WI38 (cell line): ENCODE results near the gene NIN.
A peak's percentile ranks its signal among the peaks of the same experiment; 100 is the strongest.

ENCODE experiments used
- H3K4me3 ChIP-seq: 2 replicates; pipeline ENCODE4 v1.5.1; 2011; ENCODE audit warnings: low read depth, mild to moderate bottlenecking, control low read depth, low read length
- TF ChIP-seq, protein P1 (sequence below): IDR thresholded peaks from 2 replicates; pipeline ENCODE4 v1.5.1; 2012; ENCODE audit warnings: low read depth, mild to moderate bottlenecking, control low read depth, low read length

Gene NIN

DNA sequence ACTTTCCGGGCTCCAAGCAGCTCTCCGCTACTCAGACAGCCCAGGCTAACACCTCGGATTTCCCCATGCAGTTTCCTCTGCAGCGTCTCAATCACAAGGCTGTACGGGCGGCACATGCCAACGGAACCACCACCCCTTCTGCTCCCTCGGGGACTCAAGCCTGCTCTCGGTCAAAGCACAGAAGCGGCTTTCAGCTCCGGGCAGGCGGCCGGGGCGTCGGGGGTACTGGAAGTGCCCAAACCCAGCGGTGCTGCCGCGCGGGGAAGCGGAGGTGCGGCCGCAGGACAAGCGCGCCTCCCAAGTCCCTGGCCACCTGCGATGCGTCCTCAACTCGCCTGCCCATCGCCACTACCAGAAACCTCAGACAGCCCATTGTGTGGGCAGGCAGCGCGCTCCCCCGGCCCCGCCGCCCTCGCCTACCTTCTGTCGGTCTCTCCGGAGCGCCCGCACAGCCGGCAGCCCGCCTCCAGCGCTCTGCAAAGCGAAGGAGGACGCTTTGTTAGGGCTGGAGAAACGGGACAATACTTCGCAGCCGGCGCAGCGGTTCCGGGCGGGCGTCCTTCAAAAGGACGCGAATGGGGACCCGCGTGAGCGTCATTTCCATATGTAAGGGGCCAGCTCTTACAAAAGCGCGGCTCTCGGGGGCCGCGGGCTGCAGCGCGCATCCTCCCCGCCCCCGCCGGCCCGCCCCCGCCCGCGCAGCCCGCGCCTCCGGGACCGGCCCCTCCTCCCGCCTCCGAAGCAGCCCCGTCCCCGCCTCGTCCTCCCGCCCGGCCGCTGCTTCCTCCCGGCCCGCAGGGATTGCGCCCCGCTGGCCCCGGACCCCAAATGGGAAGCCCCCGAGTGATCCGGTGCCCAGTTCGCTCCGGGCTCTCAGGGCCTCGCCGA lies 674 bp downstream of the NIN start:
- TF ChIP-seq, protein P1, sequence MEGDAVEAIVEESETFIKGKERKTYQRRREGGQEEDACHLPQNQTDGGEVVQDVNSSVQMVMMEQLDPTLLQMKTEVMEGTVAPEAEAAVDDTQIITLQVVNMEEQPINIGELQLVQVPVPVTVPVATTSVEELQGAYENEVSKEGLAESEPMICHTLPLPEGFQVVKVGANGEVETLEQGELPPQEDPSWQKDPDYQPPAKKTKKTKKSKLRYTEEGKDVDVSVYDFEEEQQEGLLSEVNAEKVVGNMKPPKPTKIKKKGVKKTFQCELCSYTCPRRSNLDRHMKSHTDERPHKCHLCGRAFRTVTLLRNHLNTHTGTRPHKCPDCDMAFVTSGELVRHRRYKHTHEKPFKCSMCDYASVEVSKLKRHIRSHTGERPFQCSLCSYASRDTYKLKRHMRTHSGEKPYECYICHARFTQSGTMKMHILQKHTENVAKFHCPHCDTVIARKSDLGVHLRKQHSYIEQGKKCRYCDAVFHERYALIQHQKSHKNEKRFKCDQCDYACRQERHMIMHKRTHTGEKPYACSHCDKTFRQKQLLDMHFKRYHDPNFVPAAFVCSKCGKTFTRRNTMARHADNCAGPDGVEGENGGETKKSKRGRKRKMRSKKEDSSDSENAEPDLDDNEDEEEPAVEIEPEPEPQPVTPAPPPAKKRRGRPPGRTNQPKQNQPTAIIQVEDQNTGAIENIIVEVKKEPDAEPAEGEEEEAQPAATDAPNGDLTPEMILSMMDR: no peak
- H3K4me3 ChIP-seq: peak overlapping the region; percentile 78

- H3K4me3 ChIP-seq: peak overlapping the region; percentile 78
- TF ChIP-seq, protein P1: no peak
These were observed 1.4 kb downstream of the NIN start for GRCh38 chr14:50829489-50830043.

DNA sequence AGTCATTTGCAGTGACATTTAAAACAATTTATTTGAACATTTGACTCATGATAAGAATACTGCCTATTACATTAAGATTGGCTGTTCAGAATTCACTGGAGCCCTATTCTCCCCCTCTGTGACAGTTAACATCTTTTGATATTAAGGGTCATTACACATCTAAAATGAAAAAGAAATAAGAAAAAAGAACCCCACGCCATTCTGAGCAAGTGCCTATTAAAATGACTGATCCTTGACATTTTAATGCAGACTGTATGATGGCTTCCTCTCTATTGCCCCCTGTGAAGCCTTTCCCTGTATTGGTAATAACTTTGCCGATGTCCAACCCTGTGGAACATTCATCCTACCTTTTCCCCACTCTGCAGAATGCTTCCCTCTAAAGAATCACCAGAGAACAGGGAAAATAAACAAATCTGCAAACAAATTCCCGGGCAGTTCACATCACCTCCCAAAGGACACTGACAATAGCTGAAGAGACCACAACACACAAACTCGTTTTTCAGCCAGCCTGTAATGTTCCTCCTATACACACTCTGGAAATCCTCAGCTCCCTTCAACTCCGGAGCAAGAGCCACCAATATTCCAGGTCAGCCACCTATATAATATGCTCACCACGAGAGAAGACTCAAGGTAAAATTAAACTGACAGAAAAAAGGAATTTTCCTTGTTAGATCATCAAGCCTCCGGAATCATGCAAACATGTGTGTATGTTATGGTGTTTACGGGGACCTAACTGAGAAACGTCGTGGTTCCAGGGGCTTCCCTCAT lies 2.1 kb downstream of the NIN start:
- peak overlapping the region; percentile 78 for H3K4me3 ChIP-seq
- TF ChIP-seq, protein P1: no peak

- TF ChIP-seq, protein P1: no peak
- H3K4me3 ChIP-seq: no peak overlapping the region
These were observed 4.3 kb downstream of the NIN start for GRCh38 chr14:50826681-50827080.

DNA sequence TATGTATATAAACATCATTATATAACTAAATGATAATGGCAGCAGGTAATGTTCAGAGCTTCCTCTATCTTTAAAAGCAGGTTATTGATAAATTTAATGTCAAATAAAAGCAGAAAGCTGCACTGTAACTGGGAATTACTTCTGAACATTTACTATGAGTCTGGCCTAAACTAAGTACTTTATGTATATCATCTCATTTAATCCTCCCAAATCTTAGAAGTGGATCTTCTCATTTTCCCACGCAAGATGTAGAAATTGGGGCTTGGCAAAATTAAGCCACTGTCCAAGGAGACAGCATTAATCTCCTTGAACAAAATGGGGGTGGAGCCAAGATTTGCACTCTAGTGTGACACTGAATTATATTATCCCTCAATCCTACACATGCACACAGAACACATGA lies 5.7 kb downstream of the NIN start:
- TF ChIP-seq, protein P1: no peak
- no peak overlapping the region for H3K4me3 ChIP-seq

DNA sequence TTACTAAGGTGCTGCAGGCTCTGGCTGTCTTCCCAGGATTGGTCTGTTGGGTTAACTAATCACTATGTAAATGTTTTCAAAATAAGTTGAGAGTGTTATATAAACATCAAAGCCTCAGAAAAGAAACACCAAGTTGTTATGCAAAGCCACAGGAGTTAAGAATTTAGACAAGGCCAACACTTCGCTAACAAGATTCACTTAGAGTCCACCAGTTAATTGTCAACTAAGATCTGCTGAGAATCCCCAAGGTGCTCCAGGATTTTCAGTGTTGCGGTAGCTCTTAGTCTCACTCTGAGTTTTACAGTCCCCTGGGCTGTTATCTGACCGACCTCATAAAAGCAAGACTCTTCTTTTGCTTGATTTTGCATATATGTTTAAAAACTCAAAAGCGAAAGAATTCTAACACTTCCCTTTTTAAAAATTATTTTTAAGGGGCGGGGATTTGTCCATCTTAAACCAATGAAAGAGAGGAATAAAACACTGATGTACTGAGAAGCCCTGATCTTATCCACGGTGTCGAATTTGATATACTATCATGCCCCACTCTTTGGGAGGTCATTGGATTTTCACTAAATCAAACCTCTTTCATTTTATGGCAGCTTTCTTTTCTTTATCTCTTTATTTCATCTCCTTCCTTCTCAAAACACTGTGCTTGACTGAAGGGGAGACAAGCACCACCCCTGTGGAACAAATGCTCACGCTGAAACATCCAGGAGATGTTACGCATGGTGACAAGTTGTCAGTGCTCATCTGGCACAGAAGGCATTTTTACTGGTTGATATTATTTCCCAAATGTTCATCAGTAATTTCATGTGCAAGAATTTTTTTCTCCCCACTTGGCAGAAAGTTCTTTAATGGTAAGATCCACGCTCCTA lies 7.0 kb downstream of the NIN start:
- H3K4me3 ChIP-seq: no peak overlapping the region
- TF ChIP-seq, protein P1: no peak
